Mesangial cell (primary cell): Measurements from ENCODE around the gene XCL2. TPM values are rescaled to one million over a fixed set of nuclear protein-coding genes. Genes with fewer than 3 reads are reported as not detected.

Experiments used
- total RNA-seq: library from RNA; depleted of rRNA; stranded (reverse); fragments of >200 nt; gene quantifications from 2 replicates; pipeline ENCODE4 v1.2.3, GENCODE V29; 2015

XCL2 gene
- not detected in 2 replicates for total RNA-seq

GRCh38 chr1:168543840-168544498 is at the start of gene XCL2:
TSS of gene XCL2 (minus strand) at chr1:168543997. CDS start at chr1:168543964, 33 bp downstream.

DNA sequence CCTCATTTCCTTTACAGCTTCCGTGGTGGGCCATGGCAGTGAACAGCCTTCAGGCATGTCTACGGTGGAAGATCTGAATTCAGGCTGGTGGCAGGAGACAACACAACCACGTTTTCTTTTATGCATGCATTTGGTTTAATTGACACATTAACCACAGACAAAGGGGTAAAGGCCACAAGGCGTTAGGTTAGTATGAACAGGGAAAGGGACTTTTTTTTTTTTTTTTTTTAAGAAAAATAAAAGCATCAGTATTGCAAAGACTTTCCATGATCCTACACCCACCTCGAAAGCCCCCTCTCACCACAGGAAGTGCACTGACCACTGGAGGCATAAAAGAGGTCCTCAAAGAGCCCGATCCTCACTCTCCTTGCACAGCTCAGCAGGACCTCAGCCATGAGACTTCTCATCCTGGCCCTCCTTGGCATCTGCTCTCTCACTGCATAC is 32.5 kb upstream of the XCL2 start, which contains the start of gene XCL1:
Gene XCL1, plus strand, starts transcription at position 361 of the 444 bp plus-strand sequence. Its CDS starts 33 bp downstream, at position 394.

Other genes with a start within 250 kb of the XCL2 start
- gene XCL1, start 32.6 kb upstream of the XCL2 start, total RNA-seq = not detected in 2 replicates
- 0.13 TPM in 1 of 2 replicates, not detected in the other for gene DPT, start 185.2 kb upstream of the XCL2 start, total RNA-seq